HG02885 (cell line): ENCODE data around the gene VAC14.

Experiments used
- ATAC-seq: cut with Tn5 transposase; IDR thresholded peaks from one replicate; pipeline ENCODE4 v1.9.1; 2021; ENCODE audit warnings: mild to moderate bottlenecking; ENCODE audit not compliant: unreplicated experiment, poor library complexity

The VAC14 gene

DNA sequence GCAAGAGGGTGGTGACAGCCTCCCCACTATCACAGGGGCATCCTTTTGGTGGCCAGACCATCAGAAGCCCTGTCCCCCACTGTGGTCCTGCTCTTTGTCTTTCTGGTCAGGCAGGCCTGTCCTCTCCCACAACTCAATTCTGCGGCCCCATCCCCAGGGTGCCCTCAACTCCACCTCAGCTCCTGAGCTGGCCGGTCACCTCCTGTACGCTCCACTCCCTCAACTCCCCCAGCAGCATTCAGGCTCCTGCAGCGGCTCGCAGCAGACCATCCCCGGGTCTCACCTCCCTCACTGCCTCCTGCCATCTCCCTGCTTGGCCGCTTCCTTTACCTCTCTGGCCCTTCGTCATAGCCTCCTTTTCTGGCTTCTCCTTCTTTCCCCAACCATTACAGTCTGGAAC, 71.7 kb downstream of the VAC14 start:
- no peak for ATAC-seq

DNA sequence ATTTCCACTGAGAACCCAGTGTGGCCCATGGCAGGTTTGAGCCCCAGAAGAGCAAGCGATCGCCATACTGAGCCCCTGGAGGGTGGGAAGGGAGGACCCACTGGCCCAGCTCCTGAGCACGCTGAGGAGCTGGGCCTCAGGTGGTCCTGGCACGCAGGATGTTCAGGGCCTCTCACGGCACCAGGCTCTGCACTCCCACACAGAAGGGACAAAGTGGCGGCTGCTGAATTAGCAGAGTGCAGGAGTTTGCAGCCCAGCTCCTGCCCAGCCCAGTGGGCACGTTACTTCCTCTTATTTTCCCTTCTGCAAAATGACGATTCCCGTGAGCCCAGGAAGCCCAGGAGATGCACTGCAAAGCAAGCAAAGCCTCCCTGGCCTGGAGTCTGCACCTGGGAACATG, 72.8 kb downstream of the VAC14 start:
- no peak for ATAC-seq

DNA sequence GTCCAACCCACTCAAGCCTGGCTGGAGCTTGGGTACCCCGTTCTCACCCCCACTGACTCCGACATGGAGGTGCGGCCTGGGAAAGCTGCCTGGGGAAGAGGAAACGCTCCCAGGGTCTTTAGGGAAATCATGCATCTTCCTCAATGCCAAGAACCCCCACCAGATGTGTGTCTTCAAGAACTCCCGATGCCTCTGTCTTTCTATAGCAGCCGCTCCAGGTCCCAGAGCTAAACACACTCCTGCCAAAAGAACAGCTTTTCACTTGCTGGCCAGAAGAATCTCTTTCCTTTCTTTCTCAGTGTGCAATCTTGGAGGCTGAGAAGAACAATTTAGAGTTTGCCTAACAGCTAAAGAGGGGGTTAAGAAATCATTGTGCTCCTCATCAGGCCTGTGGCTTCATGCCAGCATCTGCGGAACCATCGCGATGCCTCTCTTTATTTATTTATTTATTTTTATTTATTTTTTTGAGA, 74.0 kb downstream of the VAC14 start:
- ATAC-seq = no peak

DNA sequence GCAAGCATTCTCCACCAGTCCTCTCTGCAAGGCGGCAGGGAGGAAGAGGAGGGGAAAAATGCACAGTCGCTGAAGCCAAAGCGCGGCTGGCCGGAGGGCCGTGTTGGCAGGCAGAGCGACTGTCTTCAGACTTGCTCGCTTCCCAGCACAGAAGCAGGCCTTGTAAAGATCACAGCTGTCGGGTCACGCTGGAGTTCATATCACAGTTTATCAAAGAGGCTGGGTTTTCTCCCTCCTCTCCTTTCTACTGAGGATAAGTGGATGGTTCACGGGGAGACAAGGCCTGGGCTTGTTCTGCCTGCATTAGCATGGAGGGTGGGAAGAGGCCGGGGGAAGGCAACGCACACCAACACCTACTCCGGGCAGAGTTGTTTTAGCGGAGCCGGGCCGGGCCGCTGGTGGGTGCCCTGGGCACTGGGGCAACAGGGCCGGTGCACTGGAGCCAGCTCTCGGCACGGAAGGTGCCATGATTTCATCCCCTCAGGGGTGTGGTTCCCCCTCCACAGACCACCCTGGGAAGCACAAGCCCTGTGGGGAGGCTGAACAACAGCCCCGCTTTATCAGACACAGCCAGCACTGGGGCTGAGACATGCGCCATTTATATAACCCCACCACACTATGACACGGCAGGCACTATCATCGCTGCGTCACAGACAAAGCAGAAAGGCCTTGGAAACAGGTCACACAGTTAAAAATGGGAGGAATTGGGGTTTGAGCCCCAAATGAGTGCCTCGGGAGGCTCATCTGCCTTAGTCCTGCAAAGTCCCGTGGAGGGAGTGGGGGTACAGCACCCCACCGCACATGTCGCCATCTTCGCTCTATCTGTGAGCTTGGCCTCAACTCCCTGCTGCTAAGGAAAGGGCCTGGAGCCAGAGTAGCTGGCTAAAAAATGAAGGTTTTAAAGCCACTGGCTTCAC, 74.8 kb downstream of the VAC14 start:
- no peak for ATAC-seq

DNA sequence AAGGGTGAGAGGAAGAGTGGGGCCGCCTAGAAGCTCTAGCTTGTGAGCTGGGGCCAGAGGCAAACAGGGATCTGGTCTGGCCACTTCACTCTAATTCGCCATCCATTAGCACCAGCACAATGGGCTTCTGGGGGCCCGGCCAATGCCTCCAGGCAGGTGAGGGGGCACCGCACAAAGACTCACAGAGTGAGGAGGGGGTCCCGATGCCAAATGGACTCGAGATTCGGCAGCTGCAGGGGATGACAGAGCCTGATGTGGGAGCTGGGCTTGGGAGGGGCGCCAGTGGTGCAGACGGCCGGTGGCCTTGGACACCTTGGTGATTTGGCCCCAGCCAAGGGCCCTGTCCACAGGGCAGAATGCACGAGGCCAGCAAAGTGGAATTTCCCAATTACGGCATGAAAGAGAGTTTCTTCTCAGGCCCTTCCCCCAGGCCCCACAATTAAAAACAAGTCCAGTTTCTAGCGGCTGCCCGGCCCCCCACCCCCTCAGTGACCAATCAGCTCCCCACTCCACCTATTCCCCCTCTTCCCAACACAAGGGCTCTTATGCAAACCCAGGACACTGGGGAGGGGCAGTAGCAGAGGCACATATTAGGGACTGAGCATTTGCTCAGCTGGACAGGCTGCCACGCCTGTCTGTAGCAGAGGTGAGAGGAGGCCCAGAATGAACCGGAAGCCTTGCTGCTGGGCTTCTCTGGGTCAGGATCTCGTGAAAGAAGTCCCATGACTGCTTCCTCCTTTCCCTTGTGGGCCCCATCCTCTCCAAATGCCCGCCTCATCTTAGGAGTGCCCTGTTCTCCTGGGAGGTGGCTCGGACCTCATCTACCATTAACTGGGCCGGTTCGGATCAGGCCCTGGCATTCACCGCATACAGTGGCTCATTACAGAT, 75.7 kb downstream of the VAC14 start:
- no peak for ATAC-seq

DNA sequence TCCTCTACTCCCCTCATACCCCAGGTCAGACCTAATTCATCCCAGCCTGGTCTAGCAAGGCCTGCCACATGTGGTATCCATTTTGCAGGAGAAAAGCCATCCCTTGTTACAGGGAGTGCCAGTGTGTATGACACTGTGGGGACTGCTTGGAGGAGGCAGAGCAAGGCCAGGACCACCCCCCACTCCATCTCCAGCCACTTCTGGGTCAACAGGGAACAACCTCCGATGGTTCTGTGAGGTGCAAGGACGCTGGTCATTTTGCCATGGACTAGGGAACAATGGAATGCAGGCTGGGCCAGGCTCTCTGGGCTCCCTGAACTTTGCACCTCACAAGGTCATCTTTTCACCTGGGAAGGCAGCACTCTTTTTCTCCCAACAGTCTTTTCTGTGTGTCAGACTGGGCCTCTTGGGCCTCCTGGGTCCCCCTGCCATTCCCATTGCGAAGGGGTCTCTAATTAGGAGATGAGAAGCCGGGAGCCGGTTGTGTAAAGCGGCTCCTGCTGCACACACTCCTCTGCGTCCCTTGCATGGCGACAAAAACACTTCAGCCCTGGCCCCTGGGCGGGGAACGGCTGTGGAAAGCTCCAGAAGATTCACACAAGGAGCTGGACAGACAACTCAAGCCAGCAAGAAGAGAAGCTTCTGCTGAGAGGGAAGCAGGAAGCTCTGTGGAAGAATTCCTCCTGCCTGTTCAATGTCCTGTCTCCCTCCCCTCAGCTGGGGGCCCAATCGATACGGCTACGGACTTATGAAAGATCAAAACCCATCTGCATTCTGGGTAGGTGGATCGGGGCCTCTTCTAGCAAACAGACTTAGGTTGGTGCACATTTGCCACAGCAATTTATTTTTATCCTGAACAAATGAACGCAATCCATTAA, 76.6 kb downstream of the VAC14 start:
- no peak for ATAC-seq

DNA sequence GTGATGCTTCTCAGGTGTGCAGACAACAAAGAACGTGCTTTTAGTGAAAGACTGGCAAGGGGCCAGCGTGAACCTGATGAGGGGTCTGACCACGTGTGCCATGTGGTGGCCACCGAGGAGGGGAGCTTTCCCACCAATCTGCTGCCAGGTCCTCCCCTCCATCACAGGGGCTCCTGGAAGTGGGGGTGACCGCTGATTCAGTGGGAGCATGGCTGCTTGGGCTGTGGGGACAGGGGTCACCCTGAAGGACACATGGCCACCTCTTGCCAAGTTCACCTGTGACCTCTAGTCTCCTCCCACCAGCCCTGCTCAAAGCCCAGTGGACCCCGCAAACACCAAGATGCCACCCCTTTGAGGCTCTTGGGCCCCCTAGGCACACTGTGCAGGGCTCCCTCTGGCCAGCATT, 77.2 kb downstream of the VAC14 start:
- no peak for ATAC-seq

DNA sequence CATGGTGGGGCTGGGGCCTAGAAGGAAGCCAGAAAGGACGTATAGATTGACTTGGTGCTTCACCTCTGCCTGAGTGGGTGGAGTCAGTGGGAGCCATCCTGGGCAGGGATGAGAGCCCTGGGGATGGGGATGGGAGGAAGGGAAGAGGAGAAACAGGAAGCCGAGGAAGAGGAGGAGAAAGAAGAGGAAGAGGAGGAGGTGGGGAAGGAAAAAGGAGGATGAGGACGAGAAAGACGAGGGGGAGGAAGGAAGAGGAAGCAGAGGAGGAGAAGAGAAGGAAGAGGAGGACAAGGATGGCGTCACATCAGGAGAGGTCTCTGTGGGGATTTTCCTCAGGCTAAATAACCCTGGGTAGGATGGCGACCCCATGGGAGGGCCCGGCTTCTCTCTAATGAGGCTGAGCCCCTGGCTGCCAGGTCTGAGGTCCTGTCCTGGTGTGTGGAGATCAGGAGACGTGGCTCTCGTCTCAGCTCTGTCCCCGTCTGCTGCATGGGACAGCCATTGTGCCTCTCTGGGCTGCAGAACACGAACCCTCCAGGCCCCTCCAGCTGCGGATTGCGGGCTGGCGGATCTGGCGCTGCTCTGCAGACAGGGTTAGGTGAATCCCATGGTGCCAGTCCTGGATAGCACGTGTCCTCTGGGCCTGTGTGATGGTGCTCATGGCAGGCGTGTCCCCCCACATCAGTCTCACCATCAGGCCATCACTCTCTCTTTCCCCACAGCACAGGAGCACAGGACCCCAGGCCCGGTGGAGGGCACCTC, 79.6 kb downstream of the VAC14 start:
- no peak for ATAC-seq

DNA sequence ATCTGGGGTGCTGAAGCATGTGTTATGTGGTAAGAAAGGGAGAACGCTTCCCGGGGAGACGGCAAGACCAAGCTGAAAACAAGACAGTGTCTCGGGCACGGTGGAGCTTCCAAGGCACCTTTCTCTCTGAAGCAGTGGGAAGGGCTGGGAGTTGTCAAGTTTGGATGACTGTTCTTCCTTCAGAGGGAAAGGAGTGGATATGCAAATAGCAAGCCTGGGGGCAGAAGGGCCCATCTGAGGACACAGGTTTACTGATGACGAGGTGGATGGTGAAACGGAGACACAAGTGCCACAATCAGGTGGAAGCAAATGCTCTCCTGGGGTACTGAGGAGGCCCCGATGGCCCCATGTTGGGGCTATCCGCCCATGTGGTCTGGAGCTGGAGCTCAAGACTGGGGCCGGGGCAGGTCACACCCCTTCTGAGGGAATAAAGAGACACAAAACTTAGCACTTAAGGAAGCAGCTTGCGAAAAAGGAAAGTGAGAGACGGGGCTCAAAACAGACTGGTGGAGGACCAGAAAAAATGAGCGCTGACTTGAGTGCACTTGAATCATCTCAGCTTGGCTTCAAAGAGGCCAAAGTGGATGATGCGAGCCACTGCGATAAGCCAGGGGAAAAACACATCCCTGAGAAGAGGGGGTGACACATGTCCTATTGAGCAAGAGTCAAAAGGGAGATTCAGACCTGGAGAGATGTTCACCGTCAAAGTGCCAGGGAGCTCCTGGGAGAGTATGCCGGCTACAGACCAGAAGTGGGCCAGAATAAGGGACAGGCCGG, 80.3 kb downstream of the VAC14 start:
- no peak for ATAC-seq

DNA sequence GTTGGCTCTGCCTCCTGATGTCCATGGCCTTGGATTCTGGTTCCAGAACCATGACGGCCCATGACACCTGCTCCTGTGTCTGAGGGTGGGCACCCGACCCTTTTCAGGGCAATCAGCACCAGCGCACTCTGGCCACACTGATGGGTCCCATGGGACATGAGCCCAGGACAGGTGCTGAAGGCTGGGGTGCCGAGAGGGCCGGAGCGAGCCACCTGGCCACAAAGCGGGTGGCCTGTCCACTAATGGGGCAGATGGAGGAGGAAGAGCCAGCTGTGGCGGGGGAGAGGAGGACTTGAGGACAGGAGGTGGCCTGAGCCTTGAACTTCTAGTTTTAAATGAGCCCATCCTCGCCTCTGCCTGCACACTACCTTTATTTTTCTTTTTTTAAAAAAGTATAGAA, 83.9 kb downstream of the VAC14 start:
- ATAC-seq = no peak

DNA sequence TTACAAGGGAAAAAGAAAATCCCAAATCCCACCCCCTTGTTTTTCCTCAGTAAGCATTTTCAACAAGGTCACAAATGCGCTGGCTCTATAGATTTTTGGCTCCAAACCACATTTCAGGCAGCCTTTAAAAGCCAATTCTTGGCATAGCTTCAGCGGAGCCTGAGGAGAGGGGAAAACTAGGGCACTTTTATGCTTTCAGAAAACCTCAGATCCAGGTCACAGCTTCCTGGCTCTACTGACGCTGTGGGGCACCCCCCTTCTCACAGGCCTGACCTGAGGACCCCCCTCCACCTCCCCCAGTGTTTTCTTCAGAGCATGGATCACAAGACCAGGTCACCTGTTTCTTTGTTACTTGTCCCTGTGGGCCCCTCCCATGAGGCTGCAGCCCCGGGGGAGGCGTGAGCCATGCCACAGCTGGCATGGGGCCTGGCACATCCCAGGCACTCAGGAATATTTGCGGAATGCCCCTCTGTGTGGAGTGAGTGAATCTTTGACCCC, 85.0 kb downstream of the VAC14 start:
- no peak for ATAC-seq

DNA sequence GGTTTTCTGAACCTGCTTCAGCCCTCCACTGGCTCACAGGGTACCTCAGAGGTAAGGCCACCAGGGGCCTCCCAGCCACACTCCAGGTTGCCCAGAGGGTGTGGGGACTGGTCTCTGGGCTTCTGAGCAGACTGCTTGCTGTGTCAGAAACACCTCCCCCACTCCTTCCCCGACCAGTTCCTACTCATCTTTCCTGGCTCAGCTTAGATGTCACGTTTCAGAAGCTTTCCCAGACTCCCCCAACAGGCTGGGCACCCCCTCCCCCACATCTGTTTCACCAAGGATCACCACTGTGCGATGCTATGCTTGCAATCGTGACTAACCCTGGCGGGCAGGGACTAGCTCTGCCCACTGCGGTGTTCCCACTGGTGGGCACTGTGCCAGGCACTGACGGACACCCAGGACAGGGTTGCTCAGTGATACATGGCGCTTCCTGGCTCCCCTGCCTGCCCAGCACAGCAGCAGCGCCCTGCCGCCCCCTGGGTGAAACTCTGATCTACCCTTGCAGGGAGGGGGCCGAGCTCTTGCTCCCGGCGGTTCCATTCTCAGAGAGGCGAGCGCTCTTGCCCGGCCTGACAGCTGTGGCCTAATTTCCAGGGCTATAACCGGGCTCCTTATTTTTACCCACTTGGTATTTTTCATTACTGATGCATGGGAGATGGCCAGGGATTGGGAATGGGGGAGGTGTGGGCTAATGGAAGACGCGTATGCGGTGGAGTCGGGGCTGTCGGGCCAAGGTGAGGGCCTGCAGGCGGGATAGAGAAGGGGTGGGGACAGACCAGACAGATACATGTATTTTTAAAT, 85.7 kb downstream of the VAC14 start:
- no peak for ATAC-seq

DNA sequence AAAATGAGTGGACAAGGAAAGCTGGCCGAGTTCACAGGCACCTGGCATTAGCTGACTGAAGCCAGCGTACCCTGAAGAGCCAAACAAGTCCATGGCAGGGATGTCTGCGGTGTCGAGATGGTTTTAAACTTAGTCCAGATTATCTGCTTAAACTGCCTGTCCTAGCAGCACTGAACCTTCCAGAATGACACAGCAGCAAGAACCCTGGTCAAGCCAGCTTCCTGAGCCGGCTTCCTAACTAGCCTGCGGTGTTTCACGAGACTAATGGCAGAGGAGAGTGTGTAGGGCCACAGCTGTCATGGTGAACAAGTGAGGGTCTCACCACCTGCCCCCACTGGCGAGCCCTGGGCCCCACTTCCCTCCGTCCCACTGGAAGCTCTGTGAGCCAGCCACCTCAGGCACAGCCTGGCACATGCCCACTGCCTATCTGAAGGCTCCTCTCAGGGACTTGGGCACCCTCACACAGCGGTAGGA, 86.3 kb downstream of the VAC14 start:
- no peak for ATAC-seq

DNA sequence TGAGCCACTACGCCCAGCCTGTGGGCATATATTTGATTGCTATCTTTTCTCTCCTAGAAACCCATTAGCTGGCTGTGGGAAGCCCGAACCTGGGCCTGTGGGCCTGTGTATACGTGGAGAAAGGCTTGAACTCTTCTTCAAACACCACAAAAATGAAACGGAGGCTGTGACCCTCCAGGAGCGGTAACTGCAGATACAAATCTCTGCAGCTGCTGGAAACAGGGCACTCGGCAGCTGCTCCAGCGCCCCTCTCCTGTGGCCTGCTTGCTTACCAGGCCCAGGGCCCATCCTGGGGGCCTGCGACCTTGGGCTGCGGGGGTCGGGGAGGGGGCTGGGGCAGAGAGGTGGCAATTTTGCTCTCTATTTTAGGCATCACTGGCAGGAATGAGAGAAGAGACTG, 87.1 kb downstream of the VAC14 start:
- ATAC-seq = no peak

DNA sequence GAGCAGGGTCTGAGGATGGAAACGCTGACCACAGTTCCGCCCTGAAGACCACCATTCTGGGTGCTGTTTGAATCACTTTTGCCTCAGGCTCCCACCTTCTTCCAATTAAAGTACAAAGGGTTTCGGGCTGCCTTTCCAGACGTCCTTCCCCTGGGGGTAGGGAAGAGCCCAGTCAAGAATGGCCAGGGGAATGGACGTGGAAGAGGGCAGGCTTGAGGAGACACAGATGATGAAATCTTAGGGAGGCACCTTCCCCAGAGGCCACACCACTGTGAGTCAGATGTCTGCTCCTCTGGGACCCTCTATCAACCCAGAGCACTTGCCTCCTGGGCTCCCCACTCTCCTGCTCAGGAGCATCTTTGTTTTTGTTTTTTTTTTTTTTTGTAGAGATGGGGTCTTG, 87.6 kb downstream of the VAC14 start:
- ATAC-seq = no peak

DNA sequence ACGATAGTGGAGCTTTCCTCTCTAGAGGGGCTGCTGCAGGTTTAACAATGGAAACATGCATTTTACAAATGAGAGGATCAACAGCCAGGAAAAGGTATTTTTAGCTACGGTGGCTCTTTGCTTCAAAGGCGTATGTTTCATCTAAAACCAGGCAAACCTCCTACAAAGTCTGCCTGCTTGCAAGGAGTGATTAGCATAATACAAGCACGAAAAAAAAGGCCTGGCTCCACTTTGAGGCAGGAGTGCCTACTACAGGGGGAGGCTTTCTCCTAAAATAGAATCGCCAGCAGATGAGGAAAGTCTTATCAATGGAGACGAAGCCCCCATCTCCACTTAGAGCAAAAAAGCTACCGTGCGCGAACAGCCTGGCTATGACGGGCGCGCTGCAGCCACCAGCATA, 88.0 kb downstream of the VAC14 start:
- ATAC-seq = no peak

DNA sequence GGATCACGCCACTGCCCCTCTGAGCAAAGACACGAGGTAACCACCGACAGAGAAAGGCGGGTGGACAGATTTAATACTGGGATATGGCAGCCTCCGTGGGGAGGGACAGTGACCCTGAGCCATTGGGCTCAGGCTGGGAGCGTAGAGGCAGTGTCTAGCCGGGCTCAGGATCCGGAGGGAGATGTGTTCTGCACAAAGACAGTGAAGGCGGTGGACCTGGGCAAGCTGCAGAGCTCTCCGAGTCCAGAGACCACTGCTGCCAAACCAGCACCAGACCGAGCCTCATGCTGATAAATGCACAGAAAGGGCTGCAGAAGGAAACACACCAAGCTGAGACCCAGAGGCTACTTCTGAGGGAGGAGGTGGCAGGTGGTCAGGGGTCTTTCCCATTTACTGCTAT, 88.6 kb downstream of the VAC14 start:
- ATAC-seq = no peak
